T-helper 1 cell treated with Interleukin-12 subunit alpha and Interleukin-12 subunit beta and Interleukin-4 antibody, amounts not matched to agents 30 ng/mL and 1 ng/mL, for 36 hours (primary cell): ENCODE data around the gene BPIFB3. TPM values are rescaled to one million over a fixed set of nuclear protein-coding genes. Genes with fewer than 3 reads are reported as not detected.
"Not testable (repeated sequence)": the region's sequence is repeated elsewhere in the genome, so short reads cannot be mapped to it uniquely, and the experiment has no call there.

Experiments
- intact Hi-C: fragments of 100-400 bp; cut with micrococcal nuclease; formaldehyde crosslinking; loops from one replicate; pipeline ENCODE4 v1.15.1; 2024
- total RNA-seq: library from RNA; stranded (reverse); gene quantifications from 2 replicates; pipeline ENCODE4 v1.2.3, GENCODE V29; 2022

BPIFB3 gene
- total RNA-seq, 1 donor from 2014 or later: not detected

- intact Hi-C loops: no loop called here
These were observed 25.6 kb upstream of the BPIFB3 start for GRCh38 chr20:33027769-33028751.

- intact Hi-C loops: no loop called here
These were observed 24.8 kb upstream of the BPIFB3 start for GRCh38 chr20:33028875-33029274.

GRCh38 chr20:33030076-33030475, 23.6 kb upstream of the BPIFB3 start:
- intact Hi-C loops: no loop called here

GRCh38 chr20:33030569-33030968, 23.1 kb upstream of the BPIFB3 start:
- intact Hi-C loops: no loop called here

GRCh38 chr20:33031531-33031930, 22.2 kb upstream of the BPIFB3 start, which contains the start of gene BPIFB6:
TSS of gene BPIFB6 (plus strand) at chr20:33031648. CDS start at chr20:33031648, 0 bp downstream.
- intact Hi-C loops: no loop called here

- intact Hi-C loops: no loop called here
These were observed 21.1 kb upstream of the BPIFB3 start for GRCh38 chr20:33032555-33032954.

- intact Hi-C loops: no loop called here
These were observed 20.3 kb upstream of the BPIFB3 start for GRCh38 chr20:33033381-33033780.

- intact Hi-C loops: no loop called here
These were observed 19.6 kb upstream of the BPIFB3 start for GRCh38 chr20:33034115-33034514.

- intact Hi-C loops: no loop called here
These were observed 18.7 kb upstream of the BPIFB3 start for GRCh38 chr20:33034901-33035492.

- intact Hi-C loops: no loop called here
These were observed 16.2 kb upstream of the BPIFB3 start for GRCh38 chr20:33037456-33037855.

GRCh38 chr20:33038243-33038642, 15.5 kb upstream of the BPIFB3 start:
- intact Hi-C loops: no loop called here

GRCh38 chr20:33042430-33042829, 11.3 kb upstream of the BPIFB3 start:
- intact Hi-C loops: no loop called here

GRCh38 chr20:33042983-33043730, 10.5 kb upstream of the BPIFB3 start:
- intact Hi-C loops: no loop called here

- intact Hi-C loops: no loop called here
These were observed 9.9 kb upstream of the BPIFB3 start for GRCh38 chr20:33043731-33044181.

- intact Hi-C loops: not testable (repeated sequence)
These were observed 8.5 kb upstream of the BPIFB3 start for GRCh38 chr20:33045129-33045721.

- intact Hi-C loops: no loop called here
These were observed 7.3 kb upstream of the BPIFB3 start for GRCh38 chr20:33046412-33046811.

- intact Hi-C loops: no loop called here
These were observed 2.4 kb upstream of the BPIFB3 start for GRCh38 chr20:33051333-33051732.

- intact Hi-C loops: no loop called here
These were observed 678 bp downstream of the BPIFB3 start for GRCh38 chr20:33054381-33054780.

- intact Hi-C loops: no loop called here
These were observed 1.1 kb downstream of the BPIFB3 start for GRCh38 chr20:33054791-33055190.

GRCh38 chr20:33059136-33059535, 5.4 kb downstream of the BPIFB3 start:
- intact Hi-C loops: no loop called here

GRCh38 chr20:33059741-33060390, 6.2 kb downstream of the BPIFB3 start:
- intact Hi-C loops: no loop called here
